ENCODE measurements around the gene FECH.

DNA sequence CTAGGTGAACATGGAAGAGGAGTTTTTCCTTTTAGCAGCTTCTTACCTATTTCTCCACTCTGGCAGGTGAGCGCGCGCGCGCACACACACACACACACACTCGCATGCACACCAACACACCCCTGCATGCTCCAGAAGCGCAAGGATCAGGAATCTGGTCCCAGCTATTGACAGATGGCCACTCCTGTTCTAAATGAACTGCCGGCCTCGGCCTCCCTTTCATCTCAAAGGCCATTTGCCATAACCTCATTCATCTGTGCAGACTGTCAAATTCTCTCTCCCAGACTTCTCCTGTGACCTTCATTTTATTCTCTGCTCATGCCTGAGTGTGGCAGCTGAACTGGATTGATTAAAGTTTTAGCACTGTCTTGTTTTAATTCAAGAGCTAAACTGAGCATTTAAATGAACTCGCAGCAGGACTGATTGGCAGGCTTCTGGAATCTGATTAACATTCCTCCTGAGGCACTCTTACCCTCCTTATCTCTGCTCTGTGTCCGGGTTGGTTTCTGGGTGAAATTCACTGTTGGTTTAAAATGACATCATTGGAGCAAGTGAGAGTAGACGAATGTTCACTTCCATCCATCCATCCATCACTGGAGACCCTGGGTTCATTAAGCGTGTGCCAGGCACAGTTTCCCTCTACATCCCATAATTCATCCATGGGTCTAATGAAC, 58.8 kb downstream of the FECH start:
- TF ChIP-seq EZH2 (IDR thresholded peaks at IDR 0.05) (no peak), POLR2AphosphoS5 (IDR thresholded peaks at IDR 0.05; ENCODE audit: borderline replicate concordance, low read depth, low read length) (no peak), FOXP2 (optimal IDR thresholded peaks at IDR 0.05; ENCODE audit: control extremely low read depth, extremely low read length, insufficient read depth) (no peak)
